LNCAP (cell line): ENCODE measurements around the gene P2RY8.

Source experiments
- TF ChIP-seq, protein P1 (sequence below): fragments of 450-650 bp; IDR thresholded peaks from 2 replicates; pipeline ENCODE4 v1.5.1; 2017; ENCODE audit warnings: mild to moderate bottlenecking

The P2RY8 gene

GRCh38 chrX:1516596-1517104 is 20.3 kb downstream of the P2RY8 start:
- TF ChIP-seq, protein P1, sequence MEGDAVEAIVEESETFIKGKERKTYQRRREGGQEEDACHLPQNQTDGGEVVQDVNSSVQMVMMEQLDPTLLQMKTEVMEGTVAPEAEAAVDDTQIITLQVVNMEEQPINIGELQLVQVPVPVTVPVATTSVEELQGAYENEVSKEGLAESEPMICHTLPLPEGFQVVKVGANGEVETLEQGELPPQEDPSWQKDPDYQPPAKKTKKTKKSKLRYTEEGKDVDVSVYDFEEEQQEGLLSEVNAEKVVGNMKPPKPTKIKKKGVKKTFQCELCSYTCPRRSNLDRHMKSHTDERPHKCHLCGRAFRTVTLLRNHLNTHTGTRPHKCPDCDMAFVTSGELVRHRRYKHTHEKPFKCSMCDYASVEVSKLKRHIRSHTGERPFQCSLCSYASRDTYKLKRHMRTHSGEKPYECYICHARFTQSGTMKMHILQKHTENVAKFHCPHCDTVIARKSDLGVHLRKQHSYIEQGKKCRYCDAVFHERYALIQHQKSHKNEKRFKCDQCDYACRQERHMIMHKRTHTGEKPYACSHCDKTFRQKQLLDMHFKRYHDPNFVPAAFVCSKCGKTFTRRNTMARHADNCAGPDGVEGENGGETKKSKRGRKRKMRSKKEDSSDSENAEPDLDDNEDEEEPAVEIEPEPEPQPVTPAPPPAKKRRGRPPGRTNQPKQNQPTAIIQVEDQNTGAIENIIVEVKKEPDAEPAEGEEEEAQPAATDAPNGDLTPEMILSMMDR = no peak

DNA sequence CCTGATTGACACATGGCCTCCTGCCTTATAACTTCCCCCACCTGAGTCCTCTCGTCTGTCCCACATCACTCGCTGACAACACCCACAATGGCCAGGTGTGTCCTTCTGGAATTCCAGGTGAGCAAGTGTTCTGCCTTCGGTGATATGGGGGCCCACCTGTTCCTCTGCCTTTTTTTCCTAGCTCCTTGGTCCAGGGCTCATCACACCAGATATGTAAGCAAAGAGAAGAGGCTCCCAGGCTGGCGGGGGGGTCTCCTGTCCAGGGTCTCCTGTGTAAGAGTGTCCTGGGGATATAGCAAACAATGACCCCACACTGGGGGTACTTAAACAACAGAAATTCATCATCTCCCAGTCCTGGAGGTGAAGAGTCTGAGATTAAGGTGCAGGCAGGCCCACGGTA is 25.2 kb downstream of the P2RY8 start:
- TF ChIP-seq, protein P1 = no peak

GRCh38 chrX:1511150-1511549 is 25.8 kb downstream of the P2RY8 start:
- TF ChIP-seq, protein P1 = no peak

DNA sequence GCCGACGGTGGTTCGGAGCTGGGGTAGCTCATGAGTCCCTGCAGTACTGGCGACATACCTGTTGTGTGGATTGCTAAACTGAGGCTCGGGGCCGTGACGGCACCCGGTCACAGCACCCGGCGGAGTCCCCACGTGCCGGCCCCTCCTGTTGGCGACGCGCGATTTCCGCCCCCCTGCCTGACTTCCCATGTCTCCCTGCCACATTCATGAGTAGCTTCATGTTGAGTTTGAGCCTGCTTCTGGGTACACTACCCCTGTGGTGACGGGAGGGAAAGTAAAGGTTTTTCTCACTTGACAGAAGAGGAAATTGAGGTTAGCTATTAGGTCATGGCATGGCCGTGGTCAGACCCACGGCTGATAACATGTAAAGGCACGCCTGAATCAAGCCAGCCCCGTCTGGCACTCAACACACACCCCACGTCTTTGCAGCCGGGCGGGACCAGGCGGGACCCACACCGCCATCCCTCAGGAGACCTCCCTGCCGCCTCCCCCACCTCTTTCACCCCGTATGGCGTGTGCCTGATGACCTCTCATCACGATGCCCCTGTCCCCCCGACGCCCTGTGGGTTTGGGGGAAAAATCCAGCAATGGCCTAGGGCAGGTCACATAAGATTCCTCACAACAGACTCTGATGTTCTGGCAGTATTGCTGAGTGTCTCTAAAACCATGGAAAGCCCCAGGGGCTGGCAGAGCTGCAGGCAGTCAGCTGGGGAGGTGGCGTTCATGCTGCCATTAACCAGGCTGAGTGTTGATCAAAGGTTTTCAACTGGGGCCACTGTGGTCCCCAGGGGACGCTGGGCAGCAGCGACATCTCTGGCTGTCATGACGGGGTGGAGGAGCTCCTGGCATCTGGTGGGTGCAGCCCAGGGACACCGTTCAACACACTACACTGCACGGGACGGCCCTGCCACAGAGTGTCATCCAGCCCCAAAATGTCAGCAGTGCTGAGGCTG is 29.2 kb downstream of the P2RY8 start:
- TF ChIP-seq, protein P1 = no peak

DNA sequence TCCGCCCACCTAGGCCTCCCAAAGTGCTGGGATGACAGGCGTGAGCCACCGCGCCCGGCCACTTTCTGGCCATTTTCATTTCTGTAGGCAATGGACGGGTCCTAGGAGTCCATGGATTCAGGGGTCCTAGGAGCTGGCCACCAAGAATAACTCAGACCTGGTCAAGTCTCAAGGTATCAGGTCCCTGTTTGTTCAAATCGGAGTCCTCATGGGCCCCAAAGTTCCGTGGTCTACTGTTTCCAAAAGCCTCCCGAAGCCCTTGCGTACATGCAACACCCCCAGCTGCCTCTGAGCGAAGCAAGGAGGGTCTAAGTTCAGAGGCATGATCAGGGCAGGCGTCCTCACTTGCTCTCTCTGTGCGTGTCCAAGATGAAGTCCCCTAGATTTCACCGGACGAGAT is 30.1 kb downstream of the P2RY8 start:
- TF ChIP-seq, protein P1 = no peak

- TF ChIP-seq, protein P1 = no peak
Measured at GRCh38 chrX:1502853-1503252, 34.1 kb downstream of the P2RY8 start.

DNA sequence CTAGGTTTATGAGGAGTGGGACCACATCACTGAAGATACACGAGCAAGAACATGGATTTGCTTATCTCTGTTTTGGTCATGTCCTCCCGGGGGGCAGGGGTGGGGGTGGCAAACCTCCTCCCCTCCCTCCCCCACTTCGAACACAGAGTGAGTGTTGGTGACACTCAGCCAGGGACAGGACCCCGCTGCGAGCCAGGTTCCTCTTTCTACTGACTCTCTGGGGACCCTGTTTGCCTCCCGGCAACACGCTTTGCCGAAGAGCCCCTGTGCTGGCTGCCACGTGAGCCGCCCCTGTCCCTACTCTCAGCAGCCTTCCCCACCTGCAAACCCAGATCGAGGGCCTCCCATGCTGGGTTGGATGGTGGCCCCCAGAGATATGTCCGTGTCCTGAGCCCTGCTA is 34.7 kb downstream of the P2RY8 start:
- TF ChIP-seq, protein P1 = no peak
